A549 (cell line): ENCODE results near the gene METTL27. TPM values are rescaled to one million over a fixed set of nuclear protein-coding genes. Genes with fewer than 3 reads are reported as not detected.

Experiments used
- ATAC-seq, 2 experiments: fragments of 200-7000 bp in 1 of 2; fragments of >200 bp in 1 of 2; cut with Nextera tagmentation in 1 of 2; cut with Tn5 transposase in 1 of 2; 3 replicates each; pipeline versions ENCODE4 v1.8.0 to v1.9.1; 2018 to 2020; ENCODE audit warnings: mild to moderate bottlenecking in 1 of 2, moderate library complexity in 1 of 2
- CTCF ChIA-PET: fragments of 300-600 bp; sonication (Branson Sonifier 250); formaldehyde crosslinking; extraction: SDS; loops from one replicate; lab custom pipeline; 2021; ENCODE audit warnings: antibody characterized with exemption, inconsistent platforms; lab: Yijun Ruan, JAX
- POLR2A ChIA-PET: fragments of 350-600 bp; formaldehyde crosslinking; extraction: SDS; loops from one replicate; lab custom pipeline; 2021; ENCODE audit warnings: antibody characterized with exemption, inconsistent platforms; lab: Yijun Ruan, JAX
- DNase-seq, 2 experiments: peaks; one replicate each; pipeline versions ENCODE4 v3.0.0 to v3.0.0-alpha.2; 2011 to 2016; ENCODE audit warnings: low read depth in 1 of 2, low spot score in 1 of 2
- FAIRE-seq: peaks from 2 replicates; lab custom pipeline; 2011; peaks lifted over from hg19 to GRCh38; lab: Jason Lieb, UNC
- H3K27ac ChIP-seq, 2 experiments: fragments of >200 bp; sonication (Bioruptor Twin); formaldehyde crosslinking; 3 replicates each; pipeline ENCODE4 v1.5.1; 2016 to 2017
- H3K4me1 ChIP-seq: fragments of >200 bp; sonication (Bioruptor Twin); formaldehyde crosslinking; 3 replicates; pipeline ENCODE4 v1.6.1; 2016
- H3K4me2 ChIP-seq: fragments of >200 bp; sonication (Bioruptor Twin); formaldehyde crosslinking; 3 replicates; pipeline ENCODE4 v1.6.1; 2016
- H3K4me3 ChIP-seq: fragments of >200 bp; sonication (Bioruptor Twin); formaldehyde crosslinking; 3 replicates; pipeline ENCODE4 v1.5.1; 2016
- H3K9me3 ChIP-seq: fragments of >200 bp; sonication (Bioruptor Twin); formaldehyde crosslinking; 3 replicates; pipeline ENCODE4 v1.6.1; 2016
- BHLHE40 ChIP-seq: IDR thresholded peaks from 2 replicates; pipeline ENCODE4 v1.6.1; 2012; ENCODE audit warnings: low read depth, low read length, inconsistent platforms
- CEBPB ChIP-seq, 2 experiments: fragments of >200 bp in 1 of 2; sonication (Bioruptor Twin) in 1 of 2; formaldehyde crosslinking in 1 of 2; IDR thresholded peaks; 2 replicates each; pipeline ENCODE4 v1.6.1; 2012 to 2016
- CHD2 ChIP-seq: fragments of 150-350 bp; IDR thresholded peaks from 2 replicates; pipeline ENCODE4 v1.6.1; 2014; ENCODE audit warnings: low read length; ENCODE audit not compliant: partially characterized antibody
- CHD4 ChIP-seq: fragments of 200-600 bp; sonication (generic); IDR thresholded peaks from 2 replicates; pipeline ENCODE4 v1.6.1; 2016; ENCODE audit warnings: antibody characterized with exemption, mild to moderate bottlenecking, borderline replicate concordance
- EHF ChIP-seq: fragments of 250-450 bp; sonication (Bioruptor Pico); IDR thresholded peaks from 2 replicates; pipeline ENCODE4 v1.5.0; 2020; ENCODE audit warnings: mild to moderate bottlenecking
- FOSL2 ChIP-seq, 2 experiments: fragments of 450-650 bp in 1 of 2; fragments of >200 bp in 1 of 2; sonication (Bioruptor Twin) in 1 of 2; formaldehyde crosslinking; IDR thresholded peaks; 2 replicates each; pipeline versions ENCODE4 v1.5.0 to v1.6.1; 2016 to 2020; ENCODE audit warnings: mild to moderate bottlenecking in 1 of 2, moderate library complexity in 1 of 2
- FOXS1 ChIP-seq: fragments of 250-450 bp; sonication (Bioruptor Pico); IDR thresholded peaks from 2 replicates; pipeline ENCODE4 v1.5.0; 2020; ENCODE audit warnings: mild to moderate bottlenecking, moderate library complexity
- GATA3 ChIP-seq: IDR thresholded peaks from 2 replicates; pipeline ENCODE4 v1.6.1; 2012; ENCODE audit warnings: borderline replicate concordance
- HES2 ChIP-seq: fragments of >200 bp; sonication (Bioruptor Twin); formaldehyde crosslinking; IDR thresholded peaks from 2 replicates; pipeline ENCODE4 v1.6.1; 2016
- HOXA7 ChIP-seq: fragments of 250-450 bp; sonication (Bioruptor Pico); IDR thresholded peaks from 2 replicates; pipeline ENCODE4 v1.5.0; 2020; ENCODE audit warnings: mild to moderate bottlenecking, moderate library complexity
- JUN ChIP-seq, 2 experiments: fragments of >200 bp; sonication (Bioruptor Twin); formaldehyde crosslinking; IDR thresholded peaks; 2 replicates in 1 of 2; 3 replicates in 1 of 2; pipeline ENCODE4 v1.6.1; 2016 to 2017
- JUNB ChIP-seq: fragments of >200 bp; sonication (Bioruptor Twin); formaldehyde crosslinking; IDR thresholded peaks from 2 replicates; pipeline ENCODE4 v1.6.1; 2016
- MAFK ChIP-seq: fragments of 450-650 bp; IDR thresholded peaks from 2 replicates; pipeline ENCODE4 v1.6.1; 2014; ENCODE audit not compliant: partially characterized antibody
- MYC ChIP-seq: IDR thresholded peaks from 2 replicates; pipeline ENCODE4 v1.6.1; 2012; ENCODE audit warnings: mild to moderate bottlenecking, inconsistent platforms, low read length, improper control_type of control experiment, borderline replicate concordance
- NPAS2 ChIP-seq: fragments of 250-450 bp; sonication (Bioruptor Pico); IDR thresholded peaks from 2 replicates; pipeline ENCODE4 v1.8.0; 2022; ENCODE audit warnings: mild to moderate bottlenecking, moderate library complexity, borderline replicate concordance
- NR3C1 ChIP-seq: fragments of >200 bp; sonication (Bioruptor Twin); formaldehyde crosslinking; IDR thresholded peaks from 3 replicates; pipeline ENCODE4 v1.6.1; 2017
- PHF8 ChIP-seq: fragments of 200-600 bp; sonication (generic); IDR thresholded peaks from 2 replicates; pipeline ENCODE4 v1.6.1; 2016; ENCODE audit warnings: low read depth, mild to moderate bottlenecking, antibody characterized with exemption, moderate library complexity, borderline replicate concordance
- POLR2AphosphoS2 ChIP-seq: conservative IDR thresholded peaks from 2 replicates; pipeline ENCODE4 v1.6.1; 2012; ENCODE audit warnings: low read length, improper control_type of control experiment, inconsistent platforms
- RAD21 ChIP-seq, 2 experiments: fragments of >200 bp in 1 of 2; sonication (Bioruptor Twin) in 1 of 2; formaldehyde crosslinking in 1 of 2; IDR thresholded peaks in 1 of 2; conservative IDR thresholded peaks in 1 of 2; 2 replicates in 1 of 2; 3 replicates in 1 of 2; pipeline ENCODE4 v1.6.1; 2012 to 2018; ENCODE audit warnings: inconsistent platforms in 1 of 2
- RARB ChIP-seq: fragments of 250-450 bp; sonication (Bioruptor Pico); IDR thresholded peaks from 2 replicates; pipeline ENCODE4 v1.8.0; 2021; ENCODE audit warnings: mild to moderate bottlenecking, moderate library complexity
- RFX5 ChIP-seq: fragments of 450-650 bp; IDR thresholded peaks from 2 replicates; pipeline ENCODE4 v1.7.1; 2014; ENCODE audit warnings: antibody characterized with exemption, mild to moderate bottlenecking, moderate library complexity
- SMC3 ChIP-seq: fragments of >200 bp; sonication (Bioruptor Twin); formaldehyde crosslinking; IDR thresholded peaks from 3 replicates; pipeline ENCODE4 v1.6.1; 2018; ENCODE audit warnings: inconsistent platforms
- TP53 ChIP-seq: fragments of 250-450 bp; sonication (Bioruptor Pico); IDR thresholded peaks from 2 replicates; pipeline ENCODE4 v1.5.0; 2021; ENCODE audit warnings: mild to moderate bottlenecking, moderate library complexity
- USF2 ChIP-seq: fragments of 450-650 bp; IDR thresholded peaks from 2 replicates; pipeline ENCODE4 v1.6.1; 2014; ENCODE audit warnings: antibody characterized with exemption
- ZC3H11A ChIP-seq: fragments of 450-650 bp; IDR thresholded peaks from 2 replicates; pipeline ENCODE4 v1.6.1; 2014; ENCODE audit warnings: antibody characterized with exemption, mild to moderate bottlenecking
- WGBS: methylation state at CpG from one replicate; pipeline ENCODE4 v1.1.6; 2017; ENCODE audit errors: missing lambda C conversion rate; 5-methylcytosine and 5-hydroxymethylcytosine counted together
- polyA plus RNA-seq, 4 experiments: library from polyadenylated mRNA; depleted of rRNA in 3 of 4; stranded (reverse); fragments of >200 nt; fragmentation: RNase III in 1 of 4; extraction: RNeasy Plus Mini Kit Qiagen cat#74134 plus additional on column Dnase treatment in 1 of 4; gene quantifications; 2 replicates in 3 of 4; 3 replicates in 1 of 4; pipeline ENCODE4 v1.2.3, GENCODE V29; 2011 to 2017
- TF ChIP-seq, protein P1 (sequence below): IDR thresholded peaks from 2 replicates; pipeline ENCODE4 v1.6.1; 2012
- TF ChIP-seq, protein P2 (sequence below): fragments of 250-450 bp; sonication (Bioruptor Pico); IDR thresholded peaks from 2 replicates; pipeline ENCODE4 v1.5.0; 2020; ENCODE audit warnings: low read depth, mild to moderate bottlenecking, moderate library complexity

The METTL27 gene
- polyA plus RNA-seq, 2 of the 4 experiments (the other 2 are of a cell fraction), result 4.1 to 4.9 TPM

- peak; percentile 67 to 86 for DNase-seq
- ATAC-seq, result peak; percentile 76 to 79
- peak overlapping the region; percentile 62 for H3K4me2 ChIP-seq
- ChIA-PET CTCF (interaction anchor here (1.4 to 2.3 kb wide), 6 partner anchors 12 to 27 kb away, joined by 3 to 10 read pairs (median 4); no protein-coding TSS in a partner anchor), POLR2A (interaction anchor here (1.5 to 2.4 kb wide), 3 partner anchors 14 to 89 kb away, joined by 8 to 17 read pairs (median 10); partner anchors contain the start of genes ABHD11 and METTL27)
- 66% methylated on average over 12 of the region's 14 CpGs for WGBS
- TF ChIP-seq MYC, result no peak
- TF ChIP-seq FOXS1 (CRISPR knock-in tag), result no peak
- no peak for TF ChIP-seq SMC3
- no peak for TF ChIP-seq BHLHE40
- no peak for TF ChIP-seq JUN (IDR thresholded peaks at IDR 0.05)
- TF ChIP-seq GATA3, result no peak
- TF ChIP-seq ZC3H11A, result no peak
- TF ChIP-seq CHD4, result no peak
- TF ChIP-seq HES2, result no peak
- no peak for TF ChIP-seq NR3C1
- no peak for TF ChIP-seq POLR2AphosphoS2
- no peak for TF ChIP-seq CHD2
- TF ChIP-seq CEBPB (IDR thresholded peaks at IDR 0.05), result no peak
- TF ChIP-seq, protein P1, sequence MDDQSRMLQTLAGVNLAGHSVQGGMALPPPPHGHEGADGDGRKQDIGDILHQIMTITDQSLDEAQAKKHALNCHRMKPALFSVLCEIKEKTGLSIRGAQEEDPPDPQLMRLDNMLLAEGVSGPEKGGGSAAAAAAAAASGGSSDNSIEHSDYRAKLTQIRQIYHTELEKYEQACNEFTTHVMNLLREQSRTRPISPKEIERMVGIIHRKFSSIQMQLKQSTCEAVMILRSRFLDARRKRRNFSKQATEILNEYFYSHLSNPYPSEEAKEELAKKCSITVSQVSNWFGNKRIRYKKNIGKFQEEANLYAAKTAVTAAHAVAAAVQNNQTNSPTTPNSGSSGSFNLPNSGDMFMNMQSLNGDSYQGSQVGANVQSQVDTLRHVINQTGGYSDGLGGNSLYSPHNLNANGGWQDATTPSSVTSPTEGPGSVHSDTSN, result no peak
- peak; percentile 5 for TF ChIP-seq MAFK
- TF ChIP-seq TP53 (CRISPR knock-in tag), result no peak
- TF ChIP-seq JUNB, result no peak
- no peak for TF ChIP-seq RARB (CRISPR knock-in tag)
- peak; percentile 38; the same call in 1 of the 2 replicates for TF ChIP-seq EHF (CRISPR knock-in tag)
- TF ChIP-seq RAD21 (conservative IDR thresholded peaks at IDR 0.05 in 1 of 2, IDR thresholded peaks at IDR 0.05 in 1 of 2), result no peak
- no peak for TF ChIP-seq HOXA7 (CRISPR knock-in tag)
- no peak for TF ChIP-seq FOSL2 (IDR thresholded peaks at IDR 0.05)
- TF ChIP-seq FOSL2 (CRISPR knock-in tag; IDR thresholded peaks at IDR 0.05), result no peak
- TF ChIP-seq, protein P2, sequence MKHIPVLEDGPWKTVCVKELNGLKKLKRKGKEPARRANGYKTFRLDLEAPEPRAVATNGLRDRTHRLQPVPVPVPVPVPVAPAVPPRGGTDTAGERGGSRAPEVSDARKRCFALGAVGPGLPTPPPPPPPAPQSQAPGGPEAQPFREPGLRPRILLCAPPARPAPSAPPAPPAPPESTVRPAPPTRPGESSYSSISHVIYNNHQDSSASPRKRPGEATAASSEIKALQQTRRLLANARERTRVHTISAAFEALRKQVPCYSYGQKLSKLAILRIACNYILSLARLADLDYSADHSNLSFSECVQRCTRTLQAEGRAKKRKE (CRISPR knock-in tag), result no peak
- TF ChIP-seq USF2, result peak; percentile 35; the same call in 1 of the 2 replicates
- no peak for TF ChIP-seq NPAS2
- TF ChIP-seq PHF8, result no peak
- no peak for TF ChIP-seq RFX5
- peak overlapping the region; percentile 67 to 86 for H3K27ac ChIP-seq
- no peak overlapping the region for H3K4me3 ChIP-seq
- H3K9me3 ChIP-seq, result no peaks in the 10 kb centered on the region
- FAIRE-seq, result no peak
- peaks cover 65% of the 10 kb centered on the region for H3K4me1 ChIP-seq
These were observed 14.1 kb downstream of the METTL27 start for GRCh38 chr7:73828107-73828803.
